ENCODE data around the gene CMIP.

DNA sequence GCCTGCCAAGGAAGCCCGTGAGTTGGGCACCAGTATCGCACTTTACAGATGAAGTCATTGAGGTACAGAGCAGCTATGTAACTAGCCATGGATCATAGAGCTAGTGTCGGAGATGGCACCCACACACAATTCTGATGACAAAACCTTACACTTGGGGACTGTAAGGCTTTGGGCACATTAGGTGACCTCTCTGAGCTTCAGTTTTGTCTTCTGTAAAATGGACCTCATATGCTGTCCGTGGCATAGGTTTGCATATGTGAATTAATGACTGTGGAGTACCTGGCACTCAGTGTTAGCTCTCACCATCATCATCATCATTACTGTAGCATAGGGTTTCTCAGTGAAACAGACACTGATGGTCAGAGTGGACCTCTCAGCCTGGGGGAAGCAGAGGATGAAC is 50.3 kb downstream of the CMIP start:
- TF ChIP-seq GATA2 (IDR thresholded peaks at IDR 0.05; ENCODE audit: low read depth, low read length) (no peak), GATA3 (IDR thresholded peaks at IDR 0.05; ENCODE audit: low read depth, low read length) (no peak)

Measured in SH-SY5Y (cell line).